GM18861 (cell line): ENCODE results near the gene CSN2.

Experiments used
- ATAC-seq: cut with Tn5 transposase; IDR thresholded peaks from one replicate; pipeline ENCODE4 v1.9.1; 2021; ENCODE audit not compliant: unreplicated experiment

Gene CSN2

GRCh38 chr4:69907151-69907550 is 58.4 kb downstream of the CSN2 start:
- no peak for ATAC-seq
